Adipocyte (in vitro differentiated cells): ENCODE data around the gene GDF11.
A peak's percentile ranks its signal among the peaks of the same experiment; 100 is the strongest.

Experiments
- DNase-seq: peaks from one replicate; pipeline ENCODE4 v3.0.0-alpha.2; 2015; ENCODE audit warnings: low read depth
- H3K27me3 ChIP-seq: replicated peaks from 2 replicates; pipeline ENCODE4 v1.7.0; 2013; ENCODE audit warnings: mild to moderate bottlenecking, low read length, moderate library complexity; ENCODE audit not compliant: control insufficient read depth, insufficient read depth
- H3K36me3 ChIP-seq: 2 replicates; pipeline ENCODE4 v1.7.0; 2013; ENCODE audit warnings: low read length, mild to moderate bottlenecking, moderate library complexity; ENCODE audit not compliant: control insufficient read depth, insufficient read depth, severe bottlenecking
- H3K4me1 ChIP-seq: 2 replicates; pipeline ENCODE4 v1.7.0; 2013; ENCODE audit warnings: mild to moderate bottlenecking, low read length, moderate library complexity; ENCODE audit not compliant: control insufficient read depth, insufficient read depth
- H3K4me3 ChIP-seq: 2 replicates; pipeline ENCODE4 v1.7.0; 2013; ENCODE audit warnings: mild to moderate bottlenecking, low read length, moderate library complexity
- H3K9ac ChIP-seq: 2 replicates; pipeline ENCODE4 v1.7.0; 2013; ENCODE audit warnings: mild to moderate bottlenecking, low read length, moderate library complexity
- H3K9me3 ChIP-seq: 2 replicates; pipeline ENCODE4 v1.7.0; 2013; ENCODE audit warnings: mild to moderate bottlenecking, low read length, moderate library complexity; ENCODE audit not compliant: control insufficient read depth

GDF11 gene

DNA sequence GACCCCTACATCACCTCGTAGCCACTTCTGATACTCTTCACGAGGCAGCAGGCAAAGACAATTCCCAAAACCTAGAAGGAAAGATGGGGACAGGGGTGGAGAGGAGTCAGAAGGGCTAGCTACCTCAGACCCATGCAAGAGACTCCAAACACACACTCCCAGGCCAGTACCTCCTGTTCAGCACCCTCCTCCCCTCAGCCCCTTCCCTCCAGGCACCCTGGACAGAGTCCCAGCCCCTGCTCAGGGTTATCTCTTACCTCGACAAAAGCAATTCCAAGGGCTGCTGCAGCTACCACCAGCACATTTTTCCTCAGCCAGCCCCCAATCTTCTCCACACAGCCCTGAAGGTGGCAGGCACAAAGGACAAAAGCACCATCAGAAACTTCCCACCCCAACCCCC is 17.4 kb upstream of the GDF11 start:
- H3K4me1 ChIP-seq, result peaks cover 55% of the 10 kb centered on the region
- peak overlapping the region; percentile 97 for H3K4me3 ChIP-seq
- peaks cover 35% of the 10 kb centered on the region for H3K36me3 ChIP-seq
- no peak for DNase-seq
- no peaks in the 10 kb centered on the region for H3K27me3 ChIP-seq
- H3K9ac ChIP-seq, result peak overlapping the region; percentile 99
- no peaks in the 10 kb centered on the region for H3K9me3 ChIP-seq

DNA sequence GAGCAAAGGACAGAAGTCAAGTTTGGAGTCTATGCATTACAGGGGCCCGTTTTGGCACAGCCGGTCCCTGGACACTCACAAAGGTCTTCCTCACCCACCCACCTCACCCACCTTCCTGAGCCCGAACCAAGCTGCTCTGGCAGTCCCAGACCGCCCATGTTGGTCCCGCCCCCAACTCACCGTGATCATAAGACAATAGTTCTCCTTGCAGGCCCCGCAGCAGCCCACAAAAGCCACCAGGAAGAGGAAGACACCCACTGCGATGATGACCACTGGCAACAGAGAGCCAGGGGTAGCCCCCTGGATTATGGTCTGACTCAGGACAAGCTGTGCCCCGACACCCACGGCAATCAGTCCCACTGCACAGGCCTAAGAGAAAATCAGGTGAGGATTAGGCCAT is 16.0 kb upstream of the GDF11 start:
- Histone ChIP-seq H3K27me3 (no peaks in the 10 kb centered on the region), H3K36me3 (peaks cover 35% of the 10 kb centered on the region), H3K9ac (peak overlapping the region; percentile 99), H3K9me3 (no peaks in the 10 kb centered on the region), H3K4me3 (peak overlapping the region; percentile 97), H3K4me1 (peaks cover 50% of the 10 kb centered on the region)
- no peak for DNase-seq

DNA sequence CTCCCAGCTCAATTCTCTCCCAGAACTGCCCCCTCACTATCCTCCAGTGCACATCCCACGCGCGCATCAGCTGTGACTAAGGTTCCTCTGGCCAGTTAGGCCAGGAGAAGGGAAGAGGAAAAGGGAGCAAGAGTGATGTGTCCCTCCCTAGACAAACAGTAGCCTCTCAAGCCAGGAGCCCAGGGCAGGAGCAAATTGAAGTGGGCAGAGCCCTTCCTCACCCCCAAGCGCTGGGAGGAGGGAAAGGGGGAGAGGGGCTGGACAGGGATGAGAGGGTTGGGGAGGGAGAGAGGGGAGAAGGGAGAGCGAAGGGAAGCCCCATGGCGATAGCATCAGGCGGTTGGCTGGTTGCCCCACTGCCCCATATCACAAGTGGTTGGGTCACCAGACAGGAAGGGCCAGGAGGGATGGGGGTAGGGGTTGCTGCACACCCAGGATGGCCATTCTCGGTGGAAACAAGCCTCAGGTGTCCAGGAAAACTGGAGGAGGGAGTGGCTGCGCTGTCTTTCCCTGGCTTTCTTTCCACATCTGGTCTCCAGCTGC is 15.2 kb upstream of the GDF11 start:
- Histone ChIP-seq H3K27me3 (no peaks in the 10 kb centered on the region), H3K4me3 (peak overlapping the region; percentile 97), H3K9me3 (no peaks in the 10 kb centered on the region), H3K4me1 (peaks cover 55% of the 10 kb centered on the region), H3K9ac (peak overlapping the region; percentile 99), H3K36me3 (peaks cover 35% of the 10 kb centered on the region)
- peak; percentile 65 for DNase-seq

DNA sequence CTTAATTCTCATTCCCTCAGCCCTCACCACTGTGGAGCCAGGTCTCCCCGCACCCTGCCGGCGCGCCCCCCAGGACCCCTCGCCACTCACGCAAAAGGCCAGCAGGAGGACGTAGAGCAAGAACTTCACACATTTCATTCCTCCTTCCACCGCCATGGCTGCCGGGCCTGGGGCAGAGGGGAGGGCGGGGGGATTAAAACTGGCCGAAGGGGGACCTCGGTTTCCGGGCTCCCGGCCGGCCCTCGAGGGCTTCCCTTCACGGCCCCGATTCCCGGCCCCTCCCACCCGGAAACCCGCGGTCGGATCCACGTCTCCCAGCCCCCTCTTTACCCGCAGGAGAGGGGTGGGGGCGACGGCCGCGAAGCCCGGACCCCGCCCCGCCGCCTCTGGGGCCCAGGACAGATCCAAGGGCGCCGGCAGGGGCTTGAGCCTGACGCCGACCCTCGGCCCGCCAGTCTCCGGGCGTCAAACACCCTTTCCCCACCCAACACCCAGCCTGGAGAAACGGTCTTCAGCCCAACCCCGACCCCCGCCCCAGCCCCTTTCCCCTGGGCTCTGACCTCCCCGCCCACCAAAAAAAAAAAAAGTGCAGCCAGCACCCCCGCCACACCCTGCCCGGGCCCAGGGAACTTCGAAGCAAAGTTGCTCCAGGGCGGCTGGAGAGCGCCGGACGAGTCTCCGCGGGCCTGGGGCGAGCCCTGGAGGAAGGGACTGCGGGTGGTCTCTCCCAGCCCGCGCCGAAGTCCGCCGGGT is 14.6 kb upstream of the GDF11 start:
- H3K36me3 ChIP-seq, result peaks cover 35% of the 10 kb centered on the region
- H3K4me3 ChIP-seq, result peak overlapping the region; percentile 97
- H3K4me1 ChIP-seq, result peaks cover 52% of the 10 kb centered on the region
- peak overlapping the region; percentile 99 for H3K9ac ChIP-seq
- no peaks in the 10 kb centered on the region for H3K27me3 ChIP-seq
- no peaks in the 10 kb centered on the region for H3K9me3 ChIP-seq
- DNase-seq, result peak; percentile 83

DNA sequence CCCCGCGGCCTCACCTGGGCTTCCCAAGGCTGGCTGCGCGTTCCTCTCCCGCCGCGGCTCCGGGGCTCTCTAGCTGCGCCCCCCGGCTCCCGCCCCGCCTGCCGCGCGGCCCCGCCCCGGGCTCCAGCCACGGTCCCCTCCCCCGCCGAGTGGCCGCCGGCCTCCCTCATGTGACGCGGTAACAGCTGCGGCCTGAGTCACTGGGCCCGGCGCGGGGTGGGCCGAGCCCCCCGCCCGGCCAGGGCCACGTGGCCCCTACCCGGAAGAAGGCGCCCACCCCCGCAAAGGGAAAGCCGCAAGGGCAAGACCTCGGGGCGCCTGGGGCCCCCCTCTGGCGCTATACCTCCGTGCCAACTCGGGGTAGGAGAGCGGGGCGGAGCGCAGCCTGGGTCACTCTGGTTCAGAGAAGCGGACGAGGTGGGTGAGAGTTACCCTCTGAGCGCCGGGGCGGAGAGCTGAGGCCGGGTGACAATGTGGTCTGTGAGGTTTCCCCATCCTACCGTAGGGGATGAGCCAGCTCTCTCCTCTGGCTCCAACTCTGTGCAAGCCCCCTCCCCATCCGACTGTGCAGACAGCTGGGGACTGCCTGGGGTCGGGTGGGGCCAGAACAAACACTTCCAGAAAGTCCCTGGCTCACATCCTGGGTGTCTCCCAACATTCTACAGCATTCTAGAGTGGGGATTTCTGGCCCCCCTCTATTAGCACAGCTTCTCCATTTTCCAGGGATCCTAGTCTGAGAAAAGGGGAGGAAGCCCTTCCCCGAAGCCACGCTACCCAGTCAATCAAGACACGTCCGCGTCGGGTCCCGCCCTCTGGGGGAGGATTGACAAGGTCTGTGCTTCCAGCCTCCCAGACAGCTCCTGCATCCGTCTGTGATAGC is 13.7 kb upstream of the GDF11 start, which contains the start of gene CD63:
CD63 (minus strand) TSS at position 71 of the 880 bp plus-strand sequence. CDS start 668 bp downstream, outside the sequence.
- H3K27me3 ChIP-seq, result no peaks in the 10 kb centered on the region
- H3K36me3 ChIP-seq, result peaks cover 29% of the 10 kb centered on the region
- peak within 1 kb of the TSS; percentile 99 for H3K9ac ChIP-seq
- peaks cover 44% of the 10 kb centered on the region for H3K4me1 ChIP-seq
- peak within 1 kb of the TSS; percentile 97 for H3K4me3 ChIP-seq
- no peaks in the 10 kb centered on the region for H3K9me3 ChIP-seq
- DNase-seq, result peak; percentile 95

DNA sequence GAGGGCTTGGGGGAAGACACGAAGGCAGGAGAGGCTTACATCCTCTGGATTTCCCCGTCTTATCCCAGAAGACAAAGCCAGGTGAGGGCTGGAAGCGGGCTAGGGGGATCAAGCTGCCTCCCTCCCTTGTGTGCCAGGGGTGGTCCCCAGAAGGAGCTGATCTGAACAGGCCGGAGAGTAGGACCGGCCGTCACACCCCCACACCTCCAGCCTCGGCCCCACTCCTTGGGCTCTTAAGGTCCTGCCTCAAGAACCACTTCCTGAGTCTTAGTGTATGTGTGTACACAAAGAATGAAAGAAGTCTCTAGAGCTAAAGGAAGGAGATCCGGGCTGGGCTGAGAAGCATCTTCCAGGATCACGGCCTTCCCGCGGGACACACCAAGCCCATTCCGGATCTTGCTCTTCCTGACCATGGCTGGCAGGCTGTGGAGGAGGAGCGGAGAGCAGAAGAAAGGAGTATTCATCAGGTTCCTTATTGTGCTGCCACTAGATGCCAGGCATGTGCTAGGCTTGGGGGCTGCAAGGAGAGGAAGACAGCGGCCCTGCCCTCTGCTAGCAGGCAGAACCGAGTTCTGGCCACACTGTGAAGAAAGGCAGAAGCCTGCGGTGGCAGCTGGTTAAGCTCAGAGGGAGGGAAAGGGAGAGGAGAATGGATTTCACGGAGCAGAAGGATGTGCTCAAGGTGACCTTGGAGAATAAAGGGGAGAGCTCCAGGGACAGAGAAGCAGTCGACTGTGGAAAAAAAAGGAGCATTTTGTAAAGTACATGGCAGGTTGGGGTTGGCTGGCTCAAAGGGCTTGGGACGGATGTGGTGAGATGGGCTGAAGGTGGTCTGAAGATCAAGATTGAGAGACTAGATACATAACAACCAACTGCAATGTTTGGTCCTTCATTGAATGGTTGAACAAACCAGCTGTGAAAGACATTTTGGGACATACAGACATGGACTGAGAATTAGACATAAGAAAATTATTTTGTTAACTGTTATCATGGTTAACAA is 12.8 kb upstream of the GDF11 start:
- DNase-seq, result peak; percentile 64

GRCh38 chr12:55732288-55732687 is 10.6 kb upstream of the GDF11 start:
- Histone ChIP-seq H3K4me3 (no peak overlapping the region), H3K27me3 (no peaks in the 10 kb centered on the region), H3K4me1 (peaks cover 17% of the 10 kb centered on the region), H3K9ac (no peak overlapping the region), H3K9me3 (no peaks in the 10 kb centered on the region), H3K36me3 (no peaks in the 10 kb centered on the region)
- DNase-seq, result no peak

More for the DNA sequence above, 12.8 kb upstream of the GDF11 start:
- Histone ChIP-seq H3K9me3 (no peaks in the 10 kb centered on the region), H3K27me3 (no peaks in the 10 kb centered on the region), H3K4me3 (peak overlapping the region; percentile 97), H3K36me3 (peaks cover 19% of the 10 kb centered on the region), H3K4me1 (peaks cover 36% of the 10 kb centered on the region), H3K9ac (peak overlapping the region; percentile 99)

- Histone ChIP-seq H3K4me3 (no peak overlapping the region), H3K27me3 (no peaks in the 10 kb centered on the region), H3K4me1 (peaks cover 25% of the 10 kb centered on the region), H3K9me3 (no peaks in the 10 kb centered on the region), H3K36me3 (no peaks in the 10 kb centered on the region), H3K9ac (no peak overlapping the region)
- no peak for DNase-seq
Measured at GRCh38 chr12:55733021-55733555, 9.8 kb upstream of the GDF11 start.

- H3K27me3 ChIP-seq, result no peaks in the 10 kb centered on the region
- H3K4me1 ChIP-seq, result peaks cover 31% of the 10 kb centered on the region
- no peak overlapping the region for H3K9ac ChIP-seq
- DNase-seq, result no peak
- no peak overlapping the region for H3K4me3 ChIP-seq
- H3K9me3 ChIP-seq, result no peaks in the 10 kb centered on the region
- H3K36me3 ChIP-seq, result no peaks in the 10 kb centered on the region
Measured at GRCh38 chr12:55733858-55734257, 9.1 kb upstream of the GDF11 start.

DNA sequence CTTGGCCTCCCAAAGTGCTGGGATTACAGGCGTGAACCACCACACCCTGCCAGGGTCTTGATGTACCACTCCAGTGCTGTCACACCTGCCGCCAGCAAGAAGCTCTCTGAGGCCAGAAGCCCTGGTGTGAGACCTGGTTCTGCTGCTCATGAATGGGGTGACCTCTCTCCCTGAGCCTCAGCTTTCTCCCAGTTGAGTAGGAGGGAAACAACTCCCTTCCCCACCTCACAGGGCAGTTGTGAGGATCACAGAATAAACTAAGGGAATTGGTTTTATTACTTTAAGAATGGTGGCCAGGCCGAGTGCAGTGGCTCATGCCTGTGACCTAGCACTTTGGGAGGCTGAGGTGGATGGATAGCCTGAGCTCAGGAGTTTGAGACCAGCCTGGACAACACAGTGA is 8.3 kb upstream of the GDF11 start:
- no peaks in the 10 kb centered on the region for H3K27me3 ChIP-seq
- no peak overlapping the region for H3K9ac ChIP-seq
- H3K9me3 ChIP-seq, result no peaks in the 10 kb centered on the region
- no peak for DNase-seq
- H3K4me3 ChIP-seq, result no peak overlapping the region
- H3K36me3 ChIP-seq, result no peaks in the 10 kb centered on the region
- H3K4me1 ChIP-seq, result peaks cover 31% of the 10 kb centered on the region
